Karpas-422 (cell line): Measurements from ENCODE around the gene FAM53B. TPM values are rescaled to one million over a fixed set of nuclear protein-coding genes. Genes with fewer than 3 reads are reported as not detected.

Experiments
- DNase-seq: peaks from one replicate; pipeline ENCODE4 v3.0.0-alpha.2; 2015
- H2AFZ ChIP-seq: fragments of 200-600 bp; sonication (generic); 2 replicates; pipeline ENCODE4 v1.6.1; 2014; ENCODE audit warnings: antibody characterized with exemption, low read length, mixed read lengths
- H3K27ac ChIP-seq: fragments of 200-600 bp; sonication (generic); 2 replicates; pipeline ENCODE4 v1.5.1; 2014; ENCODE audit warnings: mild to moderate bottlenecking, low read length, moderate library complexity
- H3K27me3 ChIP-seq: fragments of 200-600 bp; sonication (generic); 2 replicates; pipeline ENCODE4 v1.6.1; 2014; ENCODE audit warnings: low read length, mixed read lengths
- H3K36me3 ChIP-seq: fragments of 200-600 bp; sonication (generic); 2 replicates; pipeline ENCODE4 v1.6.1; 2014; ENCODE audit warnings: low read length, mixed read lengths; ENCODE audit not compliant: insufficient read depth
- H3K4me1 ChIP-seq: fragments of 200-600 bp; sonication (generic); 2 replicates; pipeline ENCODE4 v1.6.1; 2014; ENCODE audit warnings: mild to moderate bottlenecking, low read length, mixed read lengths
- H3K4me2 ChIP-seq: fragments of 200-600 bp; sonication (generic); 2 replicates; pipeline ENCODE4 v1.6.1; 2014; ENCODE audit warnings: low read length, low read depth, mild to moderate bottlenecking; ENCODE audit not compliant: poor library complexity, severe bottlenecking
- H3K4me3 ChIP-seq: fragments of 200-600 bp; sonication (generic); 2 replicates; pipeline ENCODE4 v1.5.1; 2014; ENCODE audit warnings: mild to moderate bottlenecking, antibody characterized with exemption, low read length, mixed read lengths
- H3K79me2 ChIP-seq: fragments of 200-600 bp; sonication (generic); 2 replicates; pipeline ENCODE4 v1.6.1; 2014; ENCODE audit warnings: mild to moderate bottlenecking, low read length, mixed read lengths
- H3K9ac ChIP-seq: fragments of 200-600 bp; sonication (generic); 2 replicates; pipeline ENCODE4 v1.6.0; 2014; ENCODE audit warnings: low read length
- H3K9me2 ChIP-seq: fragments of 200-600 bp; sonication (generic), shearing (Covaris generic); replicated peaks from 2 replicates; pipeline ENCODE4 v1.6.0; 2014; ENCODE audit warnings: mild to moderate bottlenecking, low read length, moderate library complexity; ENCODE audit not compliant: insufficient read depth
- H3K9me3 ChIP-seq: fragments of 300-700, 200-600 bp; sonication (generic); 2 replicates; pipeline ENCODE4 v1.6.1; 2014; ENCODE audit warnings: low read length, mixed read lengths
- H4K20me1 ChIP-seq: fragments of 200-600 bp; sonication (generic); 2 replicates; pipeline ENCODE4 v1.6.1; 2014; ENCODE audit warnings: mild to moderate bottlenecking, antibody characterized with exemption, low read length, low read depth; ENCODE audit not compliant: insufficient read depth
- small RNA-seq: library from RNA; depleted of rRNA; stranded (forward); fragments of <200 nt; gene quantifications from one replicate; pipeline ENCODE3, GENCODE V24; 2014
- total RNA-seq: library from RNA; depleted of rRNA; stranded (reverse); fragments of >200 nt; shearing (Covaris generic); gene quantifications from 2 replicates; pipeline ENCODE4 v1.2.3, GENCODE V29; 2014; ENCODE audit warnings: low replicate concordance; rRNA removed

The FAM53B gene
- total RNA-seq, 1 experiment from 2014 or later, result 72.5 TPM

GRCh38 chr10:124569623-124570470, 174.3 kb downstream of the FAM53B start:
- DNase-seq, result peak; percentile 72
- Histone ChIP-seq H4K20me1 (peaks cover 14% of the 10 kb centered on the region; the same call in 1 of the 2 replicates), H3K79me2 (peaks cover 93% of the 10 kb centered on the region), H3K27me3 (no peaks in the 10 kb centered on the region), H3K9me3 (no peaks in the 10 kb centered on the region), H3K36me3 (peaks cover 36% of the 10 kb centered on the region), H3K9me2 (no peaks in the 10 kb centered on the region), H3K9ac (peak overlapping the region; percentile 31; the same call in 1 of the 2 replicates), H2AFZ (no peak overlapping the region), H3K4me3 (no peak overlapping the region), H3K27ac (peak overlapping the region; percentile 75), H3K4me2 (no peak overlapping the region), H3K4me1 (peaks cover 91% of the 10 kb centered on the region)

Small RNAs within 50 kb of the gene (small RNA-seq; reads per million reads assigned to genes)
- not detected for gene RF00019

Other genes with a start within 250 kb of the FAM53B start
- gene EEF1AKMT2, start 47.5 kb upstream of the FAM53B start, total RNA-seq, result 24.9 and 38.3 TPM in 2 replicates
- gene ABRAXAS2, start 57.4 kb upstream of the FAM53B start, total RNA-seq, result 11.4 and 13.1 TPM in 2 replicates
- gene ZRANB1, start 197.7 kb upstream of the FAM53B start, total RNA-seq, result 12.3 and 13.1 TPM in 2 replicates